ENCODE measurements around the gene MDFIC2.
"Not testable (repeated sequence)": the region's sequence is repeated elsewhere in the genome, so short reads cannot be mapped to it uniquely, and the experiment has no call there.

The MDFIC2 gene

DNA sequence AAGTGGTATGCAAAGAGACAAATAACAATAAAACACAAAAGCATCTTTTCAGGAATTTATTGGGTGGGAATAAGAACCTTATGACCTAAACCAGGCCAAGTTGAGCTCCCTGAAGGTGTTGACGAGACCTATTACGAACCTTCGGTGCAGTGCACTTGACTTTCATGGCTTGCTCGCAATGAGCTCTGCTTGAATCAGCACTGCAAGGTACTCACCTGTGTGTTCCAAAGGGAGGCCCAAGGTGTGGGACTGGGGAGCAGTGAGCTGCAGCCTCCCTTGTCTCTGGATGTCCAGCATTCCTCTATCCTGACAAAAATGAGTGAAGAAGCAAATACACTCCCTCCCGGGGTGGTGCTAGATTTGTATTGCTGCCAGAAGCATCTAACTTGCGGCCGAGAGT is at the start of gene MDFIC2:
Gene MDFIC2, minus strand, starts transcription at position 303 of the 400 bp plus-strand sequence. CDS start 665 bp downstream, outside the sequence.
- no peak for DNase-seq (ENCODE audit: low read depth)

DNA sequence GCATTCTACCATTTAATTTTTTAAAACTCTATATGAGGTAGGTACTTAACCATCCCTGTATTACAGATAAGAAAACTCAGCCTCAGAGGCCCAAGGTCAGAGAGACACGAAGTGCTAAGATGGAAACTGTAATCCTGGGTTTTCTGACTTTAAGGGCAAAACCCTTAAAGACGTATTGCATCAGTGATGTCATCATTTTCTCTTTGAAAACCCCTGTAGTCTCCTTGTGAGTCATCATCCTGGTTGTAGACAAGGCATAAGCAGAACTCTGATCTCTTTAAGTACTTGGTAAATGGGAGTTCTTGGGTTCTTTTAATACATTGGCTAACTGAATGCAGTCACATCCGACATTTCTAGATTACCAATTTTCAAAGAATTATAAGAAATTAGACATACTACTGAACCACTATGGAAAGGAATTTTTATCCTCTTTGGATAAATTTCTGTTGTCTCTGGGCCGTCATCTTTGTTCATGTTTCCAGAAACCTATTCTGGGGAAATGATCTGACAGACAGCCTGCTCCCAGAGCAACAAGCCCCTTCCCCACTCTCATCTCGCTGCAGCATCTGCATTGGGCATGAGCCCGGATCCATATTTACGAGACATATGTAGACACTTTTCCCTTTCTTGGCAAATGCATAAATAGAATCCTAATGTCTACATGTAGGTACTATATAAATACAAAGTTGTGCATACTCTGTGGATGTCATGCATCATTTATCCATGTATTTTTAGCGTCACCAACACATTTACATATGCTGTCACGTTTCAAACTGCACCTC is 48.7 kb upstream of the MDFIC2 start:
- no peak for DNase-seq (ENCODE audit: low read depth)

DNA sequence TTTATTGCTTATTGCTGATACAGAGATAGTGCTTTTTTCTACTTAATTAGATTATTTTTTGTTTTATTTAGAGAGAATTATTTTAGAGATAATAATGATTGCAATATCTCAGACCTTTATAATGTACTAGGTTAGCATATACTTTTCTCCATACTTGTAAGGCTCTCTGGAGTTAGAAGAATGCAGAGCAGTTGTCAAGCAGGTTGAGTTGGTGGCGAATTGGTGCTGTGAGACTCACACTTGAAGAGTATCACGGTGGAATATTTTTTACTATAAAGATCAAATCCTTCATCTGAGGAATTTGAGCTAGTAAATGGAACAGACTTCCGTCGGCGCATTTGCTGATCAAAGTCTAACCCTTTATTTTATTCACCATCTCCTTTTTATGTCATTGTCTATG is 47.3 kb upstream of the MDFIC2 start:
- no peak for DNase-seq (ENCODE audit: low read depth)

DNA sequence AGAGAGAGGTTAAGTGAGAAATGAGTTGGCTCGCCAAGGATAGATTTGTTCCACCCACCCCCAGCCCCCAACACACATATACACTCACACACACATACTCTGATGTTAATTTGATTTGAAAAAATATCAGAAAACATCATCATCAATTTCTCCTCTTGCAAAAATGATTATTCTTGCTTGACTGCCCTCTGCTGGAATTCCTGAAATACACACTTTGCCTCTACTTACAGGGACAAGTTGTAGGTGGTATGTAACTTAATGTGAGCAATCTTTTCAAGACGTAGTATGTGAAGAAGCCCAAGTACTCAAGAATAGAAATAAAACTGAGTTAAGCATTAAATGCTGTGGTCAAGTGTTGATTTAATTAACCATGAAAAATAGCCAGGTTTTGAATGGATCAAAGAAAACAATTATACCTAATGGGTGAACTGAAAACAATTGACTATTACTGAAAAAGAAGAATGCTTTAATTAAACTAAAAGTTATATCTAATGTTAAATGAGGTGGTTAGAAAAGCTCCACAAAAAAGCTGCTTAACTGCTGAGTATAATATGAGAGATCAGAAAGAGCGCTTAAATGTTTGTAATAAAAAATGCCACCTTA is 46.6 kb upstream of the MDFIC2 start:
- DNase-seq (ENCODE audit: low read depth), result no peak

DNA sequence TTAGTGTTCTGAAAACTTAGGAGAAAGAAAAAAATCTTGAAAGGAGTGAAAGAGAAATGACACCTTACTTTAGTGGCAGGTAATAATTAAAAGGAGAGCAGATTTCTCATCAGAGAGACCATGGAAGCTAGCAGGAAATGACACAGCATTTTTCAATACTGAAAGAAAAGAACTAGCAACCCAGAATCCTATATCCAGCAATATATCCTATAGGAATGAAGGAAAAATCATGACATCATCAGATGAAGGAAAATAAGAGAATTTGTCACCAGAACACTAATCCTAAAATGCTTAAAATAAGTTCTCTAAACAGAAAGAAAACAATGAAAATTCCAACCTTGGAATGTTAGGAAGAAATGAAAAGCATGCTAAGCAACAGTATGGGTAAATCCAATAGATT is 39.8 kb upstream of the MDFIC2 start:
- DNase-seq (ENCODE audit: low read depth), result no peak

DNA sequence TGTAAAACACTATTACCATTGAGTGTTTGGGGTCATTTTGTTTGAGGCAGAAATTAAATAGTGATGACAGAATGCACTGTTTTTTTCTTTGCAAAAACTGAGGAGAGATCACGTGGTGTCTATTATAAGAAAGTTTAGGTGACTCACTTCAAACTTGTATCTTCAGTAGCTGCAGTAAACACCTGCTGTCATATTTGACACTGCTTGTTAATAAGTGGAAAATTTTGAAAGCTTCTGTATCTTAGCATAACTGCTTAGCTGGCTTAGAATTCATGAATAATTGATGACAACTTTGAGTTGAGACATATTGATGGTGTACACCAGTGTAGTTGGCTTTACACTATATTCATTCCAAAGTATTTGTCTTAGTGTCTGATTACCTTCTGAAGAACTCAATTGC is 29.7 kb upstream of the MDFIC2 start:
- no peak for DNase-seq (ENCODE audit: low read depth)

DNA sequence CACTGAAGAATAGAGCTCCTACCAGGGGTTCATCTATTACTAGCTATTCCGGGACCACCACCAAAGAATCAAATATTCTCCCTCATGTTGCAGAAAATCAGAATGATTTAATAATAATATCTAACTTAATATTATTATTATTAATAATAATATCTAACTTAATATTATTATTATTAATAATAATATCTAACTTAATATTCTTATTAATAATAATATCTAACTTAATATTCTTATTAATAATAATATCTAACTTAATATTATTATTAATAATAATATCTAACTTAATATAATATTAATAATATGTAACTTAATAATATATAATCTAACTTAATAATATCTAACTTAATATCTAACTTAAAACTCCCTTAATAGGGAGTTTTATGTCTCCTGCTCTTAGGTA is 24.4 kb upstream of the MDFIC2 start:
- not testable (repeated sequence) for DNase-seq (ENCODE audit: low read depth)

DNA sequence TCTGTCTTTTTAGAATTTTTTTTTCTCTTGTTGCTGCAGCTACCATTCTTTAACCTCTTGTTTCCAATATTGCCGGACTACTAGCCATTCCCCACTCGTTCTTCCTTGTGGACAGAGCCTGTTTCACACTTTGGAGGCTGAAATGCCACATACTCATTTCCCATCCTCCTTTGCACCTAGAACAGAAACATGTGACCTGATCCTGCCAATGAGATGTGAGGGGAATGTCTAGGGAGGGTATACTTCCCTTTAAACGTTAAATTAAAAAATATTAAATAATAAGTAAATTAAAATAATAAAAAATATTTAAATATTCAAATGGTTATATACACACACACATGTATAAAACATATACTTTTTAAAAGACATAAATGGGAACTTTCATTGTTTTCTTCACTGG is 20.6 kb upstream of the MDFIC2 start:
- DNase-seq (ENCODE audit: low read depth), result no peak

DNA sequence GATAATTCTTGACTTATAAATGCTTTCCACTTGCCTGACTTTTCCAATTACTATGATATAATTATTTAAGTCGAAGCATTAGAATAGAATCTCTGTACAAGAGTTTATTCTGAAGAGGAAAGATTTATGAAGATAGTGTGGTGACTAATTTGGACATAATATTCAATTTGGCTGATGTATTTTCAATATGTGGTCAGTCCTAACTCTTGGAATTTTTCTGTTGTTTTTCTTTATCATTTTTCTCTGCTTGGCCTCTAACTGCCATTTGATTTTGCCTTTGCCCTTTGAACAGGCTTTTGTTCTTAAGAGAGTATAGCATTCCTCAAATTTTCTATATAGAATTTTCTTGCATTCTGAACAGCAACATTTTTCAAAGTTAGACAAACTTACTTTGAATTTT is 2.6 kb upstream of the MDFIC2 start:
- DNase-seq (ENCODE audit: low read depth), result no peak

DNA sequence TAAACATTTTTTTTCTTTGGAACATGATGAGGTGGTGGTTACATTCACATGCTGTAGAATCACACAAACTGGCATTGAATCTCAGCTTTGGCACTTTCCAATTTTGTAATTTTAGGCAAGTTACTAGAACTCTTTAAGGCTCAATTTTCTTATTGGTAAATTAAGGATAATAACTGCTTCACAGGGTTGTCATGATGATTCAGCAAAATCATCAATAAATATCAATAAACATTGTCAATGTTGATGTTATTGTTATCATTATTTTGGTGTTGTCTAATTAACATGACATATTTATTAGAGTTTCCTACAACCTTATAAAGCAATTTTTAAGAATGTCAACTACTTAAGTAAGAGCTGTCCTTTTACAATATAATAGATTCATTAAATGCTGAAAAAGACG is 1.6 kb downstream of the MDFIC2 start:
- no peak for DNase-seq (ENCODE audit: low read depth)

DNA sequence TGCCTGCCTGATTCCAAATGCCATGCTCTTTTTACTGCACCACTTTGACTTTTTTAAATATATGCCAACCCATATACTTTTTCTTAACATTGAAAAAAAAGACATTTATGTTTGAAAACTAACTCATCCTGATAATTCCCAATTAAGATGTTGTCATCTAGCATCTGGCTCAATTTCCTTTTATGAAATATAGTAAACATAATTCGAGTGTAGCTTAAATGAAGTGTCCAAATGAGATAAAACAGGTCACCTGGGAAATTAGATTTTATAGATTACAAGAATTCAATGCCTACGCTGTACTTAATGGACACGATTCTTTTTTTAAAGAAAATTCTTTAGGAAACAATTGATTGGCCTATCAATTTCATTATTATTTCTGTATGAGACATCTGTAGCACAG is 2.8 kb downstream of the MDFIC2 start:
- no peak for DNase-seq (ENCODE audit: low read depth)

DNA sequence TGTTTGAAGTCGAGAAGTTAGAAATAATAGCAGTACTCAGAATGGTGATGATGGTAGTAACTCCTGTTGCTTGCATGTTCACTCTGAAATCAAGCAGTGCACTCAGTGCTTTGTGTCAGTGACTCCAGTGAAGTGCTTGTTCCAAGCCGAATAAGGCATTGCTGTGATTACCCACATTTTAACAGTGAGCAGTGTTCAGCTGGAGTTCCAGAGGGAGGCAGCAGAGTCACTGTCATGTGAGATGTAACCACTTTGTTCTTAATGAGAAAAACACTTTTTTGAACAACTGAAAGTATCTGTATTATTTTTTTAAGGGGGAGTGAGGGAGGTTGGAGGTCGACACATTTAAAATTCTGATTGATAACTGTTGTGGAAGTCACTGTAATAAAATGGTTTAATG is 3.7 kb downstream of the MDFIC2 start:
- DNase-seq (ENCODE audit: low read depth), result no peak

DNA sequence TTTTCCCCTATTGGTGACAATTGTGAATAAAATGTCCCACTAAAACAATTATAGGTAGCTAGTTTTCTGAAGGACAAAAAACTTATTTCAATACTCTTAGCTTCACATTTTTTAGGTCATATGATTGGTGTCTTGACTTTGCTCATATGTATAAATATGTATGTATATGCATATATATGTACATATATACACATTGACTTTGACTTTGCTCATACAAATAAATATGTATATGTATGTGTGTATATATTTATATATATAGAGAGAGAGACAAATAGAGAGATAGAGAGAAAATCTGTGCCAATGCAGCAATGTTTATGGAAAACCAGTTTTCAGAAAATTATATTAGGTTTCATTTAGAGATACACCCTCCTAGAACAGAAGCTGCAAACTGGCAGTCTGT is 5.7 kb downstream of the MDFIC2 start:
- DNase-seq (ENCODE audit: low read depth), result no peak

DNA sequence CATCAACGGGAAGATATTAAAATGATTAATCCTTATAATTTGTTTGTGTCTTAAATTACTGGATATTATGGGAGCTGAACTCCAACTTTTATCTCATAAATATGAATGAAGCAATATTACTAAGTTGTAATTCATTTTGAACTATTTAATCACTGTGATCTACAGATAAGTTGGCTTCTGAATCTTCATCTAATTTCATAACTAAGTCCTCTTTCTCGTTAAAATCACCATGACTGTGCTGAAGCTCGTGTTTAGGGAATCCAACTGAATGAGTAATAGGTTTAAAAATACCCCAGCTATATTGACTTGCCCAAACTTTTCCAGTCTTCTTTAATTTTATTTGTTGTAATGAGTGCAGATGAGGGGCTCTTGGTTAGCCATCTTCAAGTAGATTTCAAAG is 14.1 kb downstream of the MDFIC2 start:
- DNase-seq (ENCODE audit: low read depth), result no peak

DNA sequence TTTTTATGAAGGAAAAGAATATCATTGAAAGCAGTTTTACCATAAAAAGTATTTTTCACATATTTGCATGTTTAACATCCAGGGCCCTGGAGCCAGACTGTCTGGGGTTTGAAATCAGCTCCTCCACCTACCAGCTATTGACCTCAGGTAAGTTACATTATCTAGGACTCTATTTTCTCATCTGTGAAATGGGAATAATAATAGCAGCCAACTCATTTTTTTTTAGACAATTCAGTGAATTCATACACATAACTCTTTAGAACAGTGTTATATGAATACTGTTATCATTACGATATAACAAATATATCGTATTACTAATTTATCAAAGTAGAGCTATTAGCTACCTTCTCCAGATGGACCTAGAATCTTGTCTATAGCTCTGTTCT is 21.3 kb downstream of the MDFIC2 start:
- DNase-seq (ENCODE audit: low read depth), result no peak

DNA sequence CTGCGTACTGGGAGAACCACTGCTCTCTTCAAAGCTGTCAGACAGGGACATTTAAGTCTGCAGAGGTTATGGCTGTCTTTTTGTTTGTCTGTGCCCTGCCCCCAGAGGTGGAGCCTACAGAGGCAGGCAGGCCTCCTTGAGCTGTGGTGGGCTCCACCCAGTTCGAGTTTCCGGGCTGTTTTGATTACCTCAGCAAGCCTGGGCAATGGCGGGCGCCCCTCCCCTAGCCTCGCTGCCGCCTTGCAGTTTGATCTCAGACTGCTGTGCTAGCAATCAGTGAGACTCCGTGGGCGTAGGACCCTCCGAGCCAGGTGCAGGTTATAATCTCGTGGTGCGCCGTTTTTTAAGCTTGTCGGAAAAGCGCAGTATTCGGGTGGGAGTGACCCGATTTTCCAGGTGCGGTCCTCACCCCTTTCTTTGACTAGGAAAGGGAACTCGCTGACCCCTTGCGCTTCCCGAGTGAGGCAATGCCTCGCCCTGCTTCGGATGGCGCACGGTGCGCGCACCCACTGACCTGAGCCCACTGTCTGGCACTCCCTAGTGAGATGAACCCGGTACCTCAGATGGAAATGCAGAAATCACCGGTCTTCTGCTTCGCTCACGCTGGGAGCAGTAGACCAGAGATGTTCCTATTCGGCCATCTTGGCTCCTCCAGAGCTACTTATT is 21.9 kb downstream of the MDFIC2 start:
- not testable (repeated sequence) for DNase-seq (ENCODE audit: low read depth)

DNA sequence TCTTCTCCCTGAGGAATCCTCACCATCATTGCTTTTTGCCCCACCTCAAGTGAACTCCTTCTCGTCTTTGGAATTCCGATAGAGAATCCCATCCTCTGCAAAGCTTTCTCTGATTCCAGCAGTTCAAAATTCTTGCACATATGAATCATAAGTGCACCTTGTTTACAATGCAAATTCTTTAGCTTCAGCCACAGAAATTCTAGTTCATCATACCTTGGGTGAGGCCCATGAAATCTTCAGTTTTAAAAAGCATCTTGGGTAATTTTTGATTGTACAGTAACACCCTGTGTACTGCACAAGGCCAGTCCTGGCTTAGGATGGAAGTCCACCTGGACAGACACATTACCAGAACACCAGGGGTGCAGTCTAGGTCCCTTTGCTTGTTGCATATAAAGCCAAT is 30.8 kb downstream of the MDFIC2 start:
- no peak for DNase-seq (ENCODE audit: low read depth)

DNA sequence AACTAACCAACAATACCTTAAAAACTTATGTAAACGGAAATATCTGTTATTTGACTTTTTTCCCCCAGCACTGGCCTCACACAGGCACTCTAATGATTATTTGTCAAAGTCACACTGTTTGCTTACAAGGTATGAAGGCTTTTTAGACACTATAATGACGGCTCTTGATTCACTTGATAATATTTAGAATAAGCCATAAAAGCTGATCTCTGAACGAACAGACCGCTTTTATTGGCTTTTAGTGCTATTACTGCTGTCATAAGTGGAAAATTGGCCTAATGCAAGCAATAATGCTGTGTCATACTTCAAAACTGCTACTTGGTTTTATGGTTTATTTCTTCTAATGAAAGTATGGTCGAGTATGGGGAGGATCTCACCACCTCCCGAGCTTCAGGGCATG is 35.1 kb downstream of the MDFIC2 start:
- DNase-seq (ENCODE audit: low read depth), result no peak

DNA sequence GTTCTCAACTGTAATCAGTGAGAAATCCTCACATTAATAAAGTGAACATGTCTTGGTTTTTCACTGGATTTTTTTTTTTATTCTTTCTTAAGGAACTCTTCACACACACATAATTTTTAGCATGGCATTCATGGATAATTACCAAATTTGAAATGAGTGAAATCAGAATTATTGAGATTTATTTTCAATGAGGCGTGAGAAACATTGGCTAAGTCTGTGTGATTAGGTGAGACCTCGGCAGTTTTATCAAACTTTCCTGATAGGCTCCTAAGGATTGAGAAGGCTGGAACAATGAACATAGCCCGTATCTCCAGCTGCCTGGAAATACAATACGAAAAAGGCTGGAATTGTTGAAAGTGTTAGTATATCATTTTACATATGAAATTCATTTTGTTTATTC is 35.5 kb downstream of the MDFIC2 start:
- no peak for DNase-seq (ENCODE audit: low read depth)

DNA sequence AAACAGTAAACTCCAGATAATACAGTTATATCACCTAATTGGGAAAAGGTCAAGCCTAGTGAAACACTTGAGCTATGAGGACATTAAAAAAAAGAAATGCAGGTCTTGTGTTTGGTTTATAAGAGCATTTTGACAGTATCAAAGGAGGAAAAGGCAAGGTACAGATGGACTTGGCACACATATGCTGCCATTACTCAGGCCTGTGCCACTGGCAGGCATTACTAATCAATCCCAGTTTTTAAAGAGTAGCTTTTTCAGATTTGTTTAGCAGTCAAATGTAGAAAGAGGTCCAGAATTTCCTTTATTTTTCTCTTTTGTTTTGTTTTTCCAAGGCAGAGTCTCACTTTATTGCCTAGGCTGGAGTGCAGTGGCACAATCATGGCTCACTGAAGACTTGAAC is 38.9 kb downstream of the MDFIC2 start:
- no peak for DNase-seq (ENCODE audit: low read depth)

DNA sequence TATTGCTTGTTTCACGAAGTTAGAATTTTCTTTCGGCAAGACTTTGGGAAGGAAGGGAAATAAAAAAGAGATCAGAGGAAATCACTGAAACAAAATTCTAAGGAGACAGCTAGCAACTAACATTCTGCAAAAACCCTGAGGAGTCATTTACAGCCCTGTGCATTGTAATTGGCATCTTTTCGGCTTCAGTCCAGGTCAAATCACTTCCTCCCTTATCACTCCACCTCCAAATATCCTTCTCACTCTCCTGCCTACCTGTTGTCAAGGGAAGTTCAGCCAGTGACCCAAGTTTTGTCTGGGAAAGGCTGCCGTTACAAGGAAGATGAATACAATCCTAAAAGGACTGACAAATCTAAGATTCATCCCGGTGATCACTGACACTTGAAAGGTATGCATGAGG is 39.6 kb downstream of the MDFIC2 start:
- no peak for DNase-seq (ENCODE audit: low read depth)

DNA sequence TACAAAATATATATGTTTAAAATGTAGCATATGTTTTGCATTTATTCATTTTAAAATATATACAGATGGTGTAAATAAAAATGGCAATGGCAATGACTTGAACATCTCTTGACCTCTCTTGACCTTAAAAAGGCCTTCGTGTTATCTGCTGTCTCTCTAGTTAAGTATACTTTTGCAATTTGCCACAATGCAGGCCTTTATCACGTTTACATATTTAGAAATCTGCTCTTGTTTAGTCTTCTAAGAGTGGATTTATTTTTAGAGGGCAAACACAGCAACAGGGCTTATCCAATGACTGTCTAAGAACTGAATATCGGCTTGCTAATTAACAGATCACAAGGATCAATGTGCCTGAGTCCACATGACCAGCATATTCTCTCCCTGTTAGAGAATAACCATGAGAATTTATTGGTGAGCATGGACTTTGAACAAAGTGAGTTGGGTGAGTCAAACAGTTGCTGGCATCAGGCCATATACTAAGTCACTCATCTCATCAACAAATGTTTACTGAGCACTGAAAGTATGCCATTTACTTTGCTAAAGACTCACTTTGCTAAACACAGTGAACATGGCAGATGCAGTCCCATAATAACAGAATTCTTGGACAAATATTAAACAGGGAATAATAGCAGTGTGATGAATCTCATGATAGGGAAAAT is 48.2 kb downstream of the MDFIC2 start:
- DNase-seq (ENCODE audit: low read depth), result no peak

DNA sequence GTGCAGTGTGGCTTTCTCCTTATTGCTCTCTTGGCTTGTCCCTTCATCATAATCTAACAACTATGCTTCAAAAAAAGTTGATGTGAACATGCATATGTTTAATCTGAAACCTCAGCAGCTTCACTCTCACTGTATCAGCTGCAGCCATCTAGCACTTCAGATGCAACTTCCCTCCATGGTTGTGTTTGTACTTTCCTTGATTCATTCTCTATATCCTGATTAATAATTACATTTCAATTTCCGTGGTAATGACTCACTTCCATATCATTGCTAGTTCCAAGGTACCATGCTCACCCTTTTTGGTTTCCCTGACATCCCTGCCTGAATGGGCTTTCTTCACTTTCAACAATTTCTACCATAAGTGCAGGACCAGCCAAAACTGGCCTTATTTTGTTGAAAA is 51.2 kb downstream of the MDFIC2 start:
- DNase-seq (ENCODE audit: low read depth), result no peak

Measured in stimulated activated CD4-positive, alpha-beta T cell treated with anti-CD3 and anti-CD28 coated beads, Interleukin-2, amount 100 ng/mL, for 4 hours (primary cell).